Gastroesophageal sphincter (tissue), 4 donors: ENCODE data around the gene TNFRSF8. TPM values are rescaled to one million over a fixed set of nuclear protein-coding genes. Genes with fewer than 3 reads are reported as not detected.

Experiments used
- ATAC-seq: fragments of 150-250 bp; one replicate; pipeline ENCODE4 v1.9.1; 2016; ENCODE audit warnings: mild to moderate bottlenecking, moderate library complexity
- H3K27ac ChIP-seq, 4 donors: fragments of 200-600 bp; sonication (generic) in 3 of 4; 1 replicate in 3 of 4; 2 replicates in 1 of 4; pipeline ENCODE4 v1.5.1; 2016 to 2019
- H3K27me3 ChIP-seq: fragments of 200-600 bp; sonication (generic); one replicate; pipeline ENCODE4 v1.5.1; 2019
- H3K36me3 ChIP-seq, 2 donors: fragments of 200-600 bp; sonication (generic); one replicate each; pipeline ENCODE4 v1.5.1; 2019; ENCODE audit warnings: control low read depth in 1 of 2
- H3K4me1 ChIP-seq, 3 donors: fragments of 200-600 bp; sonication (generic); 1 replicate in 2 of 3; 2 replicates in 1 of 3; pipeline ENCODE4 v1.5.1; 2016 to 2019; ENCODE audit warnings: control low read depth in 2 of 3
- H3K4me3 ChIP-seq, 2 donors: fragments of 200-600 bp; sonication (generic); one replicate each; pipeline ENCODE4 v1.5.1; 2019; ENCODE audit warnings: mild to moderate bottlenecking in 1 of 2, moderate library complexity in 1 of 2
- H3K9me3 ChIP-seq, 3 donors: fragments of 200-600 bp; sonication (generic); one replicate each; pipeline ENCODE4 v1.5.1; 2017 to 2019; ENCODE audit warnings: control low read depth in 2 of 3
- CTCF ChIP-seq, 4 experiments: fragments of 200-600 bp in 2 of 4; fragments of 450-650 bp in 2 of 4; sonication (generic) in 1 of 4; IDR thresholded peaks; one replicate each; pipeline ENCODE4 v1.5.1; 2017 to 2019; ENCODE audit warnings: antibody characterized with exemption in 4 of 4, mild to moderate bottlenecking in 2 of 4, moderate library complexity in 2 of 4
- EP300 ChIP-seq: sonication (generic); formaldehyde crosslinking; IDR thresholded peaks from one replicate; pipeline ENCODE4 v1.6.1; 2017; ENCODE audit warnings: antibody characterized with exemption, mild to moderate bottlenecking
- POLR2A ChIP-seq, 2 donors: fragments of 450-650 bp; IDR thresholded peaks; one replicate each; pipeline ENCODE4 v1.6.1; 2017; ENCODE audit warnings: antibody characterized with exemption in 2 of 2, mild to moderate bottlenecking in 2 of 2, moderate library complexity in 1 of 2
- POLR2AphosphoS5 ChIP-seq: sonication (generic); formaldehyde crosslinking; IDR thresholded peaks from one replicate; pipeline ENCODE4 v1.6.1; 2017; ENCODE audit warnings: antibody characterized with exemption
- WGBS, 2 donors: methylation state at CpG; one replicate each; pipeline ENCODE4 v1.1.5; 2018; ENCODE audit warnings: low coverage in 1 of 2; 5-methylcytosine and 5-hydroxymethylcytosine counted together
- total RNA-seq, 4 donors: library from RNA; depleted of rRNA; stranded (reverse); fragments of >200 nt; gene quantifications; one replicate each; pipeline ENCODE4 v1.1.0, GENCODE V29; 2016

The TNFRSF8 gene
- total RNA-seq, 4 donors from 2014 or later: 0.47 to 4.2 (median 1.4) TPM

DNA sequence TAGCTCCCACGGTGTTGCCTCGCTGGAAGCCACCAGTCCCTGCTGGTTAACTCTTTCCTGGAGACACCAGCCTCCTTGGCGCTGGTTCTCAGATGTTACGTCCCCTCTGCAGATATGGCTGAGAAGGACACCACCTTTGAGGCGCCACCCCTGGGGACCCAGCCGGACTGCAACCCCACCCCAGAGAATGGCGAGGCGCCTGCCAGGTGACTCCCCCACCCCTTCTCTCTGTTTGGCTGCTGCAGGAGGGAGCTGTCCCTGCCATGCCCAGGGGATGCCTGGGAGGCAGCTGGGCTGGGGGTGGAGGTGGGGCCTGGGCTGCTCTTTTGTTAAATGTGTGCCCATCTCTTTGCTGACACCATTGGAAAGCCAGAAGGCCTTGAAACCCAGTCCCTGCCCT, 60.1 kb downstream of the TNFRSF8 start:
- no peaks in the 10 kb centered on the region for H3K36me3 ChIP-seq
- H3K4me3 ChIP-seq: no peak overlapping the region
- peaks cover 11% of the 10 kb centered on the region for H3K27me3 ChIP-seq
- 20% methylated on average over 2 of the region's 8 CpGs; no CpG with 5 or more reads in 1 of the 2 donors for WGBS, 2 donors
- peaks cover 0 to 25% (median 4%) of the 10 kb centered on the region in 3 donors for H3K4me1 ChIP-seq
- H3K9me3 ChIP-seq: no peaks in the 10 kb centered on the region
- ATAC-seq: no peak
- TF ChIP-seq POLR2A (IDR thresholded peaks at IDR 0.05): no peak
- no peak for TF ChIP-seq CTCF (IDR thresholded peaks at IDR 0.05)
- no peak for TF ChIP-seq POLR2AphosphoS5
- TF ChIP-seq EP300: no peak
- no peak overlapping the region for H3K27ac ChIP-seq

GRCh38 chr1:12124693-12125421, 61.8 kb downstream of the TNFRSF8 start:
- ATAC-seq: peak; percentile 54
- TF ChIP-seq POLR2A (IDR thresholded peaks at IDR 0.05): no peak
- TF ChIP-seq CTCF (IDR thresholded peaks at IDR 0.05): peak in 3 of 4 experiments; percentile 97 to 98 (median 97)
- no peak for TF ChIP-seq EP300
- no peak for TF ChIP-seq POLR2AphosphoS5
- H3K36me3 ChIP-seq: no peaks in the 10 kb centered on the region
- 38 to 42% methylated on average over 8 to 15 of the region's 19 CpGs for WGBS, 2 donors
- H3K27ac ChIP-seq: peak overlapping the region in 2 of 4 donors; percentile 37 to 58
- no peak overlapping the region for H3K4me3 ChIP-seq
- H3K27me3 ChIP-seq: peaks cover 6% of the 10 kb centered on the region
- no peaks in the 10 kb centered on the region for H3K9me3 ChIP-seq
- H3K4me1 ChIP-seq: peaks cover 0 to 25% (median 4%) of the 10 kb centered on the region in 3 donors

GRCh38 chr1:12125422-12126355, 62.6 kb downstream of the TNFRSF8 start:
- Histone ChIP-seq H3K27ac (peak overlapping the region in 3 of 4 donors; percentile 24 to 58 (median 37)), H3K9me3 (no peaks in the 10 kb centered on the region), H3K4me3 (peak overlapping the region in 1 of 2 donors; percentile 24), H3K4me1 (peaks cover 0 to 29% (median 4%) of the 10 kb centered on the region in 3 donors), H3K36me3 (no peaks in the 10 kb centered on the region), H3K27me3 (peaks cover 6% of the 10 kb centered on the region)
- no peak for TF ChIP-seq EP300
- TF ChIP-seq POLR2A (IDR thresholded peaks at IDR 0.05): no peak
- no peak for TF ChIP-seq POLR2AphosphoS5
- TF ChIP-seq CTCF (IDR thresholded peaks at IDR 0.05): no peak
- 72% methylated on average over 16 of the region's 24 CpGs; no CpG with 5 or more reads in 1 of the 2 donors for WGBS, 2 donors
- no peak for ATAC-seq

DNA sequence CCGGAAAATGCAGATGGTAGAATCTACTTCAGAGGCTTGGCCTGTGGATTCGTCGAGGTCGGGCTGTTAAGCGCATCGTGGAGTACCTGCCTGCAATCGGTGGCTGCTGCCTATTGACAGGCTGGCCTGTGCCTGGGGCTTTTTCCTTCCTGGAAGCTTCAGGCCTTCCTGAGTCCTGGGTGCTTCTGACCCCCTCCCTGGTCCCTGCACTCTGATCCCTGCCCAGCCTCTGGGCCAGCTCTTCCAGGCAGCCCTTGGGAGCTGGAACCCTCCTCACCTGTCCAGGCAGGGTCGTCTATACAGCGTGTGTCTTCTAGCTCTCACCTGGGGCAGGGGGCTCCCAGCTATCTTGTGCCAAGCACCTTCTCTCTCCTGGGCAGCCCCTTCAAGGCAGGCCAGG, 63.7 kb downstream of the TNFRSF8 start:
- Histone ChIP-seq H3K27me3 (peaks cover 6% of the 10 kb centered on the region), H3K4me1 (peaks cover 0 to 29% (median 4%) of the 10 kb centered on the region in 3 donors), H3K27ac (no peak overlapping the region), H3K36me3 (no peaks in the 10 kb centered on the region), H3K9me3 (no peaks in the 10 kb centered on the region), H3K4me3 (no peak overlapping the region)
- WGBS, 2 donors: 100% methylated on average over 2 of the region's 9 CpGs
- TF ChIP-seq EP300 (no peak), POLR2AphosphoS5 (no peak), POLR2A (IDR thresholded peaks at IDR 0.05) (no peak), CTCF (IDR thresholded peaks at IDR 0.05) (no peak)
- ATAC-seq: no peak
